Subcutaneous abdominal adipose tissue (tissue), 5 donors: ENCODE data around the gene ABHD12B.
"Not testable (repeated sequence)": the region's sequence is repeated elsewhere in the genome, so short reads cannot be mapped to it uniquely, and the experiment has no call there.

Source experiments
- H3K27ac ChIP-seq: one replicate; pipeline ENCODE4 v1.7.0; 2013; ENCODE audit warnings: low read depth, mild to moderate bottlenecking, inconsistent platforms, low read length, moderate library complexity
- H3K27me3 ChIP-seq, 5 donors: one replicate each; pipeline ENCODE4 v1.7.0; 2013; ENCODE audit warnings: low read length in 5 of 5, inconsistent platforms in 1 of 5; ENCODE audit not compliant: control insufficient read depth in 5 of 5, insufficient read depth in 4 of 5
- H3K36me3 ChIP-seq, 5 donors: one replicate each; pipeline ENCODE4 v1.7.0; 2013; ENCODE audit warnings: low read length in 5 of 5; ENCODE audit not compliant: control insufficient read depth in 5 of 5, insufficient read depth in 5 of 5
- H3K4me1 ChIP-seq, 5 donors: one replicate each; pipeline ENCODE4 v1.7.0; 2013; ENCODE audit warnings: low read length in 5 of 5, mild to moderate bottlenecking in 3 of 5, moderate library complexity in 1 of 5; ENCODE audit not compliant: control insufficient read depth in 5 of 5, insufficient read depth in 5 of 5
- H3K4me3 ChIP-seq, 5 donors: one replicate each; pipeline ENCODE4 v1.7.0; 2013; ENCODE audit warnings: low read length in 5 of 5, low read depth in 1 of 5
- H3K9ac ChIP-seq, 5 donors: one replicate each; pipeline ENCODE4 v1.7.0; 2013; ENCODE audit warnings: low read length in 5 of 5, mild to moderate bottlenecking in 4 of 5, moderate library complexity in 3 of 5
- H3K9me3 ChIP-seq, 5 donors: one replicate each; pipeline ENCODE4 v1.7.0; 2013; ENCODE audit warnings: low read length in 5 of 5; ENCODE audit not compliant: control insufficient read depth in 5 of 5
- donor health status: healthy.
- donor health status: healthy.
- donor health status: healthy.
- donor health status: healthy.
- donor health status: healthy.

The ABHD12B gene

DNA sequence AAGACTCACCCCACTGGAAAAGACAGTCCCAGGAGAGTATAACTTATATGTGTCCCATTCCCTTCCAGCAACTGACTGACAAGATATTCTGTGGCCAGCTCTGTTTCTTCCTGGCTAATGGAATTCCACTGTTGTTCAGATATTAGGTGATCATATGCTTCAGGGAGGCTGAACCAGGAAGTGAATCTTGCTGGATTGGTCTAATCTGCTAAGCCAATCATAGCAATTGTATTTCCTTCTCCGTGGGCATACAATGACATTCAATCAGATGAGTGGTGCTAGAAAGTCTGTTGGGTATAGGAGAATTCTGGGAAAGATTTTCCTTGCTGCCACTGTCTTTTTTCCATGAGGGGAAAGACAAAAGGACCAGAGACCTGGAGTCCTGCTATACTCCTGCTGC is 60.3 kb downstream of the ABHD12B start:
- no peak overlapping the region for H3K4me3 ChIP-seq
- H3K27ac ChIP-seq = peak overlapping the region; percentile 63
- peaks cover 35 to 68% (median 51%) of the 10 kb centered on the region in 5 donors for H3K36me3 ChIP-seq
- H3K4me1 ChIP-seq = peaks cover 7 to 75% (median 54%) of the 10 kb centered on the region in 5 donors
- H3K27me3 ChIP-seq = no peaks in the 10 kb centered on the region
- H3K9ac ChIP-seq = no peak overlapping the region
- H3K9me3 ChIP-seq = no peaks in the 10 kb centered on the region

DNA sequence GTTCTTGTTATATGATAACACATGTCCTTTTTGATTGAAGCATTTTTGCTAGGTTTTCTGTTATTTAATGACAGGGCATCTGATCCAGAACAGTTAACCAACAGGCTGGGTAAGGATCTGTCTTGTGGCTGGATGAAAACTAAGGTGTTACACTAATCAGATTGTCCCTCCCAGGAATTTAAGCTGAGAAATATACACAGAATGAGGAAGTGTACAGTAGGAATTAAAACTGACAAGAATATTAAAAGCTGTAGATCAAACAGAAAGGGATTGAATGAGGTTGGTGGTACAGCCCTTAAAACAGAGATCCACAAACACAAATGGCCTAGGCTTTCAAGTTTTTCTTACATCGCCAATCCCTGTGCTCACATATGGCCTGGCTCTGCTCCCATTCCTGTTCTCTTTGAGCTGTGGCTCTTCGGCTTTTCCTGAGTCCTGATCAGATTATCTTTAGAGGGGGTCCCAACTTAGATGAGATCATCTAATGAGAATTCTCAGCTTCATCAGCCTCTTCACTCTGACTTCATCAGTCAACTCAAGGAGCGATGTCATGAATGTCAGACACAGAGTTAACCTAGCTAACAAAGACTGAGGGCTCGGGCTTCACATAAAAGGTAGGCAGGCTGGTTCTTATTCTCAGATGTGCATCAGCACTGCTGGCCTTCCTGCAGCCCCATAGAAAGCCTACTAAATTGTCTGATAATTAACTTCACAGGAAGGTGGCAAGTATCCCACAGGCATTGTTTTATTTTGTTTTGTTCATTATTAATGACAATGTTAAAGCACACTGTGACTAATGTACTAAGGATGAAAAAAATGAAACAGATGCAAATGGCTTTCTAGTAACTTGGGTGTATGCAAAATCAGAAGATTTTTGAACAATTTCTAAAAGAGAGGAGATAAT is 61.0 kb downstream of the ABHD12B start:
- Histone ChIP-seq H3K4me3 (no peak overlapping the region), H3K36me3 (peaks cover 33 to 68% (median 48%) of the 10 kb centered on the region in 5 donors), H3K9ac (no peak overlapping the region), H3K9me3 (no peaks in the 10 kb centered on the region), H3K27ac (peak overlapping the region; percentile 63), H3K27me3 (no peaks in the 10 kb centered on the region), H3K4me1 (peaks cover 7 to 75% (median 51%) of the 10 kb centered on the region in 5 donors)

DNA sequence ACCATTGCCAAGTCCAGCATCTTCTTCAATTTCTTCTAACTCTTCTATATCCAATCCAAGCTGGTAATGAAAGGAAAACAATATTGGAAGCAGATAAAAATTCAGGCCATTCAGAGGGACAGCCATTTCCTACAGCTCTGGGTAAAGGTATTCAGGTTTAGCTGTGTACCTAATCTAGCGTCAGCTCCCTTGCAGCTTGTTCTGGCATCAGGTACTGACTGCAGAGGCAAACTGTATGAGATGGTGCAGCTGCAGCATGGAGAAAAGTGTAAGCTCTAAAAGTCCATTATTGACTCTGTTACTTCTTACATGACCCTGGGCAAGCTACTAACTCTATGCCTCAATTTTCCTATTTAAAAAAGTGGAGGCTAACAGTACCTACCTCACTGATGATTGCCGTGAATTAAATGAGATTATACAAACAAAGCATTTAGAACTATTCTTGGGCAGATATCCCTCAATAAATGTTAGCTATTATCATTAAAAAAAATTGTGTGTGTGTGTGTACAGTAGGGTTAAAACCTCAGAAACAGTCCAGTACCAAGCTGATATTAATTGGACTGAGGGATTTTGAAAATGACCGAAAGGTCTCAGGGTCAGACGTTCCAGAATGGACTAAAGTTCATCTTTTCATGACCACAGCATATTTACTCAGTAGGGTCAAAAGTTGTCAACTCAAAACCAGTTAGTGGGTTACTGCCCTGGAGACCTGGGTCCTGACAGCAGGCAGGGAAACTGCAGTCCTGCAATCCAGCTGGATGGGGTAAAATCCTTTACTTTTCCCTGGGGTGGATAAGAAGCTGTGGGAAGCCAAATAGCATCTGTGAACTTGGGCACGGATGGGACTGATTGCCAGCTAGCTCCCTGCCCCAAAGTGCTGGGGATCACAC is 63.5 kb downstream of the ABHD12B start:
- peaks cover 3 to 79% (median 45%) of the 10 kb centered on the region in 5 donors for H3K4me1 ChIP-seq
- H3K27me3 ChIP-seq = no peaks in the 10 kb centered on the region
- peak overlapping the region in 2 of 5 donors; percentile 27 to 68 for H3K9ac ChIP-seq
- H3K4me3 ChIP-seq = no peak overlapping the region
- H3K27ac ChIP-seq = peak overlapping the region; percentile 89
- no peaks in the 10 kb centered on the region for H3K9me3 ChIP-seq
- H3K36me3 ChIP-seq = peaks cover 30 to 54% (median 37%) of the 10 kb centered on the region in 5 donors

DNA sequence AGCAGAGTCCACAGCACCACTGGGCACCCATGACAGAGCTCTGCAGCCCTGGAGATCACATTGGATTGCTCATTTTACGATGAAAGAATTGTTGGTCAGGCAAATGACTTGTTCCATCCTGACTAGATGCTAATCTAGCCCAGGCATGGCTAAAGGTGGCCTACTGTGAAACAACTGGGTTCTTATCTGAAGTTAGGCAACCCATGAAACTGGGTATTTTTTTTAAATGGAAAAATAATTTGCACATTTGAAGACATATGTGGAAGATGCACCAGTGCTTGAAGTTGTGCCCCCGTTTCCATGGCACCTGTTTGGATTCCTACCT is 64.1 kb downstream of the ABHD12B start:
- H3K27me3 ChIP-seq = no peaks in the 10 kb centered on the region

DNA sequence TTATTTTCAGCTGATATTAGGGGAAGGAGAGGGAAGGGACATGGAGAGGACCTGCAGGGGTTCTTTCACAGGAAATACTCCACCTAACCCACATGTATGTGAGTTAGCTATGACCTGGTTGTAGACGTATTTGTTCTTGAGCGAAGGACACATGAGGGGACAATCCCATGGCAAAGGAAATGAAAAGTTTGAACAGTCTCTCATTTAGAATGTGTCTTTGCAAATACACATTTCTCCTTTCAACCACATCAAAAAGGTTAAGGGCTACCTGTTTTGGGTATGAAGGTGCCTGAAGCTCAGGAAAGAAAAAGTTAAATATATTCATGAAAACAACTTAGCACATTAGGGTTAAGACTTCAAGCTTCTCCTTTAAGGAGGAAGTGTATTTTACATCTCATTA is 65.0 kb downstream of the ABHD12B start:
- Histone ChIP-seq H3K27me3 (no peaks in the 10 kb centered on the region), H3K9ac (peak overlapping the region in 2 of 5 donors; percentile 14 to 48), H3K36me3 (peaks cover 18 to 41% (median 24%) of the 10 kb centered on the region in 5 donors), H3K4me3 (no peak overlapping the region), H3K9me3 (no peaks in the 10 kb centered on the region), H3K27ac (peak overlapping the region; percentile 89), H3K4me1 (peaks cover 3 to 92% (median 53%) of the 10 kb centered on the region in 5 donors)

More for the DNA sequence above, 64.1 kb downstream of the ABHD12B start:
- peak overlapping the region; percentile 89 for H3K27ac ChIP-seq
- H3K9me3 ChIP-seq = no peaks in the 10 kb centered on the region
- no peak overlapping the region for H3K4me3 ChIP-seq
- H3K4me1 ChIP-seq = peaks cover 3 to 85% (median 46%) of the 10 kb centered on the region in 5 donors
- peaks cover 24 to 48% (median 31%) of the 10 kb centered on the region in 5 donors for H3K36me3 ChIP-seq
- peak overlapping the region in 1 of 5 donors; percentile 68 for H3K9ac ChIP-seq

DNA sequence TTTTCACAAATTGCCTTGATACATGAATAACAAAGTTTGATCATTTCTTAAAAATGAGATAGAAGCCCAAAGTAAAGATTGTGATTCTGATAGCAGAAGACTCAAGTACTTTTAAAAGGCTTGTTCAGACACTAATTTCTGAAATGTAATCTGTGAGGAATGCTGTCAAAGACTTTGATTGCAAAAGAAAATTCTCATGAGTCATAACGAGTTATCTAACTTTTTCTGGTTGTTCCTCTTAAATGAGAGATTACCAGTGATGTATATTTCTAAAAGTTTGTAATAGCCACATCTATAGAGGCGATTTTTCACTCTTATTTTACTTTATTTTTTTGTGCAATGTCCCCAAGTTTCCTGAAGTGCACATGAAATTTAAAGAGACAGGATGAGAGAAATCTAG is 65.5 kb downstream of the ABHD12B start:
- no peaks in the 10 kb centered on the region for H3K9me3 ChIP-seq
- peak overlapping the region; percentile 89 for H3K27ac ChIP-seq
- peak overlapping the region in 2 of 5 donors; percentile 14 to 48 for H3K9ac ChIP-seq
- no peaks in the 10 kb centered on the region for H3K27me3 ChIP-seq
- H3K4me3 ChIP-seq = no peak overlapping the region
- peaks cover 3 to 92% (median 54%) of the 10 kb centered on the region in 5 donors for H3K4me1 ChIP-seq
- H3K36me3 ChIP-seq = peaks cover 17 to 40% (median 24%) of the 10 kb centered on the region in 5 donors

DNA sequence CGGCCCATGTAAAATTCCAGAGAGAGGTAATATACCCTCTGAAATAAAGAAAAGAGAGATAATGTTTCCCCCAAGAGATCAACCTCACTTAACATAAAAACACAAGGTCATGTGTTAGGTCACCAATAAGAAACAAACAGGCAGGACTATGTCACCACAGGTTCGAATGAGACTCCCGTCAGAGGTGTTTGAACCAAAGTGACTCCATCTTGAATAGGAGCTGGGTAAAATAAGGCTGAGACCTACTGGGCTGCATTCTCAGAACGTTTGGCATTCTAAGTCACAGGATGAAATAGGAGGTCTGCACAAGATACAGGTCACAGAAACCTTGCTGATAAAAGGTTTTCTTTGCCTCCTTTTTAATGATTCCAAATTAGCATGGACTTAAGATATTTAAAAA is 65.9 kb downstream of the ABHD12B start:
- peak overlapping the region in 1 of 5 donors; percentile 48 for H3K9ac ChIP-seq
- peaks cover 15 to 36% (median 19%) of the 10 kb centered on the region in 5 donors for H3K36me3 ChIP-seq
- no peaks in the 10 kb centered on the region for H3K27me3 ChIP-seq
- peaks cover 3 to 91% (median 50%) of the 10 kb centered on the region in 5 donors for H3K4me1 ChIP-seq
- no peaks in the 10 kb centered on the region for H3K9me3 ChIP-seq
- peak overlapping the region; percentile 89 for H3K27ac ChIP-seq
- no peak overlapping the region for H3K4me3 ChIP-seq

DNA sequence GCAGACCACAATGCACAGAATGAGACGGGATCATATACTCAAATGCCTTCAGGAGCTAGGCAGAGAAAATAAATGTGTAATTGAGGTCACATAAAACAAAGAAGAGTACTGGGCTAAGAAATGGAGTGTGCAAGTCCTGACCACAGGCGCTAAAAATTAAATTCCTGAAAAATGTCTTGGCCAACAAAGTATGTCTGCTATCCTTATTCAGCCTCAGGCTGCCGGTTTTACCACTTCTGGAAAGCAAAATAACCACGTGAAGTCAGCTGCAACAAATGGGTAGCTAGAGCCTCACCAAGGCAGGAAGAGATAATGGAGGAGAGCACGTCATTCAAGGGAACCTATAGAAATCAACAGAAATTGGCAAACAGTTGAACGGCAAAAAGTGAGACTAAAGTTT is 69.3 kb downstream of the ABHD12B start:
- Histone ChIP-seq H3K27me3 (no peaks in the 10 kb centered on the region), H3K9ac (no peak overlapping the region), H3K27ac (peak overlapping the region; percentile 7), H3K9me3 (no peaks in the 10 kb centered on the region), H3K4me1 (peaks cover 0 to 72% (median 52%) of the 10 kb centered on the region in 5 donors), H3K4me3 (no peak overlapping the region), H3K36me3 (peaks cover 0 to 11% (median 5%) of the 10 kb centered on the region in 5 donors)

DNA sequence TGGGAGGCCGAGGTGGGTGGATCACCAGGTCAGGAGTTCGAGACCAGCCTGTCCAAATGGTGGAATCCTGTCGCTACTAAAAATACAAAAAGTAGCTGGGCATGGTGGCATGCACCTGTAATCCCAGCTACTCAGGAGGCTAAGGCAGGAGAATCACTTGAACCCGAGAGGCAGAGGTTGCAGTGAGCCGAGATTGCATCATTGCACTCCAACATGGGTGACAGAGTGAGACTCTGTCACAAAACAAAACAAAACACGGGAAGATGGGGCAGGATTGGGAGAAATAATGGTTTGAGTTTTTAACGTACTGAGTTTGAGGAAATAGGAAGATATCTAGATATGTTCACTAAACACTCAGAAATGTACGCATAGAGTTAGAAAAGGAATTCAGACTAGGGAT is 69.8 kb downstream of the ABHD12B start:
- peaks cover 0 to 67% (median 47%) of the 10 kb centered on the region in 5 donors for H3K4me1 ChIP-seq
- H3K27ac ChIP-seq, H3K27me3 ChIP-seq, H3K9me3 ChIP-seq, H3K9ac ChIP-seq: not testable (repeated sequence)
- peaks cover 0 to 10% (median 5%) of the 10 kb centered on the region in 5 donors for H3K36me3 ChIP-seq
- peak overlapping the region in 1 of 5 donors; percentile 18 for H3K4me3 ChIP-seq
